NCI-H146 (cell line): Measurements from ENCODE around the gene PALM.
A peak's percentile ranks its signal among the peaks of the same experiment; 100 is the strongest.

ENCODE experiments used
- DNase-seq: peaks from one replicate; lab custom pipeline; 2025; lab: John Stamatoyannopoulos, UW

The PALM gene

GRCh38 chr19:782878-783668 is 74.3 kb downstream of the PALM start:
- no peak for DNase-seq

GRCh38 chr19:784541-784940 is 75.8 kb downstream of the PALM start:
- DNase-seq, result no peak

GRCh38 chr19:787536-787935 is 78.8 kb downstream of the PALM start:
- DNase-seq, result no peak

- DNase-seq, result no peak
Observed at GRCh38 chr19:788686-788982, 79.9 kb downstream of the PALM start.

GRCh38 chr19:788983-789700 is 80.4 kb downstream of the PALM start:
- no peak for DNase-seq

GRCh38 chr19:789701-790060 is 80.9 kb downstream of the PALM start:
- no peak for DNase-seq

GRCh38 chr19:791007-791566 is 82.4 kb downstream of the PALM start:
- no peak for DNase-seq

- DNase-seq, result no peak
Observed at GRCh38 chr19:791567-792305, 83.0 kb downstream of the PALM start.

- DNase-seq, result no peak
Observed at GRCh38 chr19:792306-792885, 83.7 kb downstream of the PALM start.

GRCh38 chr19:793806-794205 is 85.1 kb downstream of the PALM start:
- no peak for DNase-seq

- DNase-seq, result no peak
Observed at GRCh38 chr19:795073-795611, 86.4 kb downstream of the PALM start.

GRCh38 chr19:795691-796581 is 87.2 kb downstream of the PALM start:
- DNase-seq, result no peak

- peak; percentile 99 for DNase-seq
Observed at GRCh38 chr19:796692-797527, 88.2 kb downstream of the PALM start, which contains the start of gene PTBP1. PTBP1 (plus strand) TSS chr19:797452; CDS start chr19:797498, 46 bp downstream.
